Nephron progenitor cell (in vitro differentiated cells): Measurements from ENCODE around the gene LUC7L2.
A peak's percentile ranks its signal among the peaks of the same experiment; 100 is the strongest.
"Not testable (repeated sequence)": the region's sequence is repeated elsewhere in the genome, so short reads cannot be mapped to it uniquely, and the experiment has no call there.

Experiments
- DNase-seq: peaks from one replicate; pipeline ENCODE4 v3.0.0; 2021
- H3K27ac Mint-ChIP-seq: 2 replicates; pipeline ENCODE4 v1.8.0; 2021; ENCODE audit warnings: mild to moderate bottlenecking, moderate library complexity, mixed read lengths
- H3K27me3 Mint-ChIP-seq: 2 replicates; pipeline ENCODE4 v1.8.0; 2021; ENCODE audit warnings: mild to moderate bottlenecking, low read depth, mixed read lengths; ENCODE audit not compliant: poor library complexity
- H3K36me3 Mint-ChIP-seq: 2 replicates; pipeline ENCODE4 v1.8.0; 2021; ENCODE audit warnings: low read depth, mixed read lengths
- H3K4me1 Mint-ChIP-seq: 2 replicates; pipeline ENCODE4 v1.8.0; 2021; ENCODE audit warnings: mixed read lengths
- H3K4me3 Mint-ChIP-seq: 2 replicates; pipeline ENCODE4 v1.8.0; 2021; ENCODE audit warnings: mild to moderate bottlenecking, moderate library complexity, mixed read lengths
- H3K9me3 Mint-ChIP-seq: 2 replicates; pipeline ENCODE4 v1.8.0; 2021; ENCODE audit warnings: mild to moderate bottlenecking, moderate library complexity, mixed read lengths
- CTCF ChIP-seq: fragments of 200-600 bp; sonication (generic); IDR thresholded peaks from 2 replicates; pipeline ENCODE4 v1.5.0; 2021; ENCODE audit warnings: antibody characterized with exemption

LUC7L2 gene

GRCh38 chr7:139330333-139331030 is 29.2 kb upstream of the LUC7L2 start:
- peaks cover 5% of the 10 kb centered on the region for H3K4me1 Mint-ChIP-seq
- DNase-seq, result no peak
- H3K36me3 Mint-ChIP-seq, result no peaks in the 10 kb centered on the region
- no peak overlapping the region for H3K27ac Mint-ChIP-seq
- TF ChIP-seq CTCF, result no peak
- no peak overlapping the region for H3K4me3 Mint-ChIP-seq
- no peaks in the 10 kb centered on the region for H3K9me3 Mint-ChIP-seq
- peaks cover 10% of the 10 kb centered on the region for H3K27me3 Mint-ChIP-seq

GRCh38 chr7:139332697-139333359 is 26.9 kb upstream of the LUC7L2 start:
- no peak overlapping the region for H3K27ac Mint-ChIP-seq
- H3K36me3 Mint-ChIP-seq, result no peaks in the 10 kb centered on the region
- H3K27me3 Mint-ChIP-seq, result peaks cover 11% of the 10 kb centered on the region
- peaks cover 5% of the 10 kb centered on the region for H3K4me1 Mint-ChIP-seq
- no peak overlapping the region for H3K4me3 Mint-ChIP-seq
- no peak for TF ChIP-seq CTCF
- DNase-seq, result no peak
- H3K9me3 Mint-ChIP-seq, result no peaks in the 10 kb centered on the region

- DNase-seq, H3K4me3 Mint-ChIP-seq, H3K27ac Mint-ChIP-seq, H3K36me3 Mint-ChIP-seq, H3K9me3 Mint-ChIP-seq, H3K4me1 Mint-ChIP-seq: not testable (repeated sequence)
- H3K27me3 Mint-ChIP-seq, result peaks cover 11% of the 10 kb centered on the region
Measured at GRCh38 chr7:139333443-139333842, 26.3 kb upstream of the LUC7L2 start.

- TF ChIP-seq CTCF, result no peak
- Mint-ChIP-seq H3K27ac (no peak overlapping the region), H3K36me3 (peaks cover 6% of the 10 kb centered on the region), H3K4me1 (peaks cover under 1% of the 10 kb centered on the region), H3K9me3 (peaks cover 8% of the 10 kb centered on the region), H3K27me3 (peaks cover 8% of the 10 kb centered on the region), H3K4me3 (no peak overlapping the region)
- no peak for DNase-seq
Measured at GRCh38 chr7:139334399-139335150, 25.1 kb upstream of the LUC7L2 start.

- DNase-seq, result no peak
- Mint-ChIP-seq H3K9me3 (peaks cover 18% of the 10 kb centered on the region), H3K36me3 (peaks cover 16% of the 10 kb centered on the region), H3K27ac (no peak overlapping the region), H3K4me1 (peaks cover 21% of the 10 kb centered on the region), H3K27me3 (peaks cover 18% of the 10 kb centered on the region), H3K4me3 (peak overlapping the region; percentile 96)
- TF ChIP-seq CTCF, result no peak
Measured at GRCh38 chr7:139339025-139339424, 20.7 kb upstream of the LUC7L2 start.

- Mint-ChIP-seq H3K9me3 (peaks cover 18% of the 10 kb centered on the region), H3K27ac (peak overlapping the region; percentile 100), H3K4me1 (peaks cover 21% of the 10 kb centered on the region), H3K27me3 (peaks cover 18% of the 10 kb centered on the region), H3K4me3 (peak overlapping the region; percentile 96), H3K36me3 (peaks cover 21% of the 10 kb centered on the region)
- DNase-seq, result no peak
- TF ChIP-seq CTCF, result no peak
Measured at GRCh38 chr7:139339698-139340036, 20.0 kb upstream of the LUC7L2 start.
